Activated naive CD4-positive, alpha-beta T cell treated with anti-CD3 and anti-CD28 coated beads, Interleukin-2, amount 10 ng/mL, durations not matched to agents 7 days and 5 days (primary cell): ENCODE data around the gene FANCG.

ENCODE experiments used
- CTCF ChIA-PET: fragments of 350-600 bp; sonication (Branson Sonifier 250); formaldehyde crosslinking; loops from one replicate; lab custom pipeline; 2021; ENCODE audit warnings: antibody characterized with exemption; lab: Charles Lee
- DNase-seq: peaks from one replicate; pipeline ENCODE4 v3.0.0-alpha.2; 2020
- H3K27ac Mint-ChIP-seq: one replicate; pipeline ENCODE4 v1.8.0; 2021; ENCODE audit warnings: mild to moderate bottlenecking, moderate library complexity, mixed read lengths
- H3K27me3 Mint-ChIP-seq: one replicate; pipeline ENCODE4 v1.8.0; 2021; ENCODE audit warnings: mild to moderate bottlenecking, mixed read lengths
- H3K36me3 Mint-ChIP-seq: one replicate; pipeline ENCODE4 v1.8.0; 2021; ENCODE audit warnings: mixed read lengths
- H3K4me1 Mint-ChIP-seq: one replicate; pipeline ENCODE4 v1.8.0; 2021; ENCODE audit warnings: mixed read lengths
- H3K4me3 Mint-ChIP-seq: one replicate; pipeline ENCODE4 v1.8.0; 2021; ENCODE audit warnings: mild to moderate bottlenecking, moderate library complexity, mixed read lengths
- H3K9me3 Mint-ChIP-seq: one replicate; pipeline ENCODE4 v1.8.0; 2021; ENCODE audit warnings: mixed read lengths

FANCG gene

GRCh38 chr9:35108461-35108860, 28.7 kb upstream of the FANCG start:
- H3K4me3 Mint-ChIP-seq: no peak overlapping the region
- no peaks in the 10 kb centered on the region for H3K9me3 Mint-ChIP-seq
- DNase-seq: no peak
- H3K27me3 Mint-ChIP-seq: no peaks in the 10 kb centered on the region
- no peak overlapping the region for H3K27ac Mint-ChIP-seq
- H3K36me3 Mint-ChIP-seq: peaks cover 19% of the 10 kb centered on the region
- H3K4me1 Mint-ChIP-seq: peaks cover 44% of the 10 kb centered on the region
- CTCF ChIA-PET: no interaction called here

GRCh38 chr9:35107297-35108290, 27.9 kb upstream of the FANCG start:
- CTCF ChIA-PET: interaction anchor here (1.3 kb wide), 1 partner anchor 11 kb away, joined by 5 read pairs; the partner anchor contains the start of gene PIGO
- no peaks in the 10 kb centered on the region for H3K27me3 Mint-ChIP-seq
- DNase-seq: no peak

GRCh38 chr9:35106343-35106730, 26.6 kb upstream of the FANCG start:
- no peak for DNase-seq
- Mint-ChIP-seq H3K4me3 (no peak overlapping the region), H3K27ac (no peak overlapping the region), H3K4me1 (peaks cover 44% of the 10 kb centered on the region), H3K9me3 (no peaks in the 10 kb centered on the region), H3K27me3 (no peaks in the 10 kb centered on the region), H3K36me3 (peaks cover 21% of the 10 kb centered on the region)
- CTCF ChIA-PET: interaction anchor here (1.3 kb wide), 1 partner anchor 10 kb away, joined by 5 read pairs; the partner anchor contains the start of gene PIGO

More at GRCh38 chr9:35107297-35108290, 27.9 kb upstream of the FANCG start:
- Mint-ChIP-seq H3K4me1 (peaks cover 44% of the 10 kb centered on the region), H3K4me3 (no peak overlapping the region), H3K27ac (no peak overlapping the region), H3K36me3 (peaks cover 19% of the 10 kb centered on the region), H3K9me3 (no peaks in the 10 kb centered on the region)

GRCh38 chr9:35105571-35106342, 26.0 kb upstream of the FANCG start:
- CTCF ChIA-PET: interaction anchor here (1.3 to 1.5 kb wide), 2 partner anchors 9 to 207 kb away, joined by 5 read pairs; partner anchors contain the start of gene PIGO
- no peak for DNase-seq
- Mint-ChIP-seq H3K27ac (no peak overlapping the region), H3K4me3 (no peak overlapping the region), H3K4me1 (peaks cover 44% of the 10 kb centered on the region), H3K9me3 (no peaks in the 10 kb centered on the region), H3K27me3 (no peaks in the 10 kb centered on the region), H3K36me3 (peaks cover 26% of the 10 kb centered on the region)

- CTCF ChIA-PET: interaction anchor here (1.0 to 1.5 kb wide), 2 partner anchors 9 to 206 kb away, joined by 3 to 5 read pairs; no protein-coding TSS in a partner anchor
- peaks cover 33% of the 10 kb centered on the region for H3K36me3 Mint-ChIP-seq
- peaks cover 44% of the 10 kb centered on the region for H3K4me1 Mint-ChIP-seq
- no peak for DNase-seq
- no peak overlapping the region for H3K4me3 Mint-ChIP-seq
- no peaks in the 10 kb centered on the region for H3K9me3 Mint-ChIP-seq
- H3K27ac Mint-ChIP-seq: no peak overlapping the region
- H3K27me3 Mint-ChIP-seq: no peaks in the 10 kb centered on the region
Measured at GRCh38 chr9:35105126-35105525, 25.4 kb upstream of the FANCG start.

- Mint-ChIP-seq H3K27me3 (no peaks in the 10 kb centered on the region), H3K4me1 (peaks cover 43% of the 10 kb centered on the region), H3K27ac (no peak overlapping the region), H3K4me3 (no peak overlapping the region), H3K9me3 (no peaks in the 10 kb centered on the region), H3K36me3 (peaks cover 33% of the 10 kb centered on the region)
- CTCF ChIA-PET: interaction anchor here (1.0 to 1.5 kb wide), 2 partner anchors 9 to 206 kb away, joined by 3 to 5 read pairs; no protein-coding TSS in a partner anchor
- DNase-seq: no peak
Measured at GRCh38 chr9:35104586-35104985, 24.8 kb upstream of the FANCG start.

GRCh38 chr9:35103660-35104191, 24.0 kb upstream of the FANCG start:
- H3K4me3 Mint-ChIP-seq: peak overlapping the region; percentile 81
- DNase-seq: no peak
- peaks cover 37% of the 10 kb centered on the region for H3K36me3 Mint-ChIP-seq
- peaks cover 41% of the 10 kb centered on the region for H3K4me1 Mint-ChIP-seq
- CTCF ChIA-PET: interaction anchor here (0.7 to 1.5 kb wide), 7 partner anchors 10 to 205 kb away, joined by 3 to 6 read pairs (median 4); partner anchors contain the start of gene ATOSB
- no peaks in the 10 kb centered on the region for H3K9me3 Mint-ChIP-seq
- no peaks in the 10 kb centered on the region for H3K27me3 Mint-ChIP-seq
- H3K27ac Mint-ChIP-seq: peak overlapping the region; percentile 83

- Mint-ChIP-seq H3K27me3 (no peaks in the 10 kb centered on the region), H3K36me3 (peaks cover 37% of the 10 kb centered on the region), H3K4me1 (peaks cover 40% of the 10 kb centered on the region), H3K27ac (peak within 1 kb of the TSS; percentile 83), H3K4me3 (peak within 1 kb of the TSS; percentile 81), H3K9me3 (no peaks in the 10 kb centered on the region)
- CTCF ChIA-PET: interaction anchor here (0.7 to 1.5 kb wide), 6 partner anchors 11 to 205 kb away, joined by 3 to 6 read pairs (median 4); partner anchors contain the start of gene ATOSB
- DNase-seq: peak; percentile 96
Measured at GRCh38 chr9:35102769-35103659, 23.3 kb upstream of the FANCG start, which contains the start of gene STOML2. Gene STOML2 (minus strand): TSS chr9:35103131. CDS start chr9:35103094, 37 bp downstream.

- Mint-ChIP-seq H3K4me1 (peaks cover 45% of the 10 kb centered on the region), H3K36me3 (peaks cover 40% of the 10 kb centered on the region), H3K27ac (peak overlapping the region; percentile 83), H3K9me3 (no peaks in the 10 kb centered on the region), H3K4me3 (peak overlapping the region; percentile 81), H3K27me3 (no peaks in the 10 kb centered on the region)
- CTCF ChIA-PET: interaction anchor here (1.4 kb wide), 1 partner anchor 15 kb away, joined by 5 read pairs; no protein-coding TSS in a partner anchor
- DNase-seq: no peak
Measured at GRCh38 chr9:35102465-35102768, 22.7 kb upstream of the FANCG start.

- Mint-ChIP-seq H3K27ac (peak overlapping the region; percentile 76), H3K4me1 (peaks cover 63% of the 10 kb centered on the region), H3K36me3 (peaks cover 43% of the 10 kb centered on the region), H3K27me3 (no peaks in the 10 kb centered on the region), H3K4me3 (peak overlapping the region; percentile 14), H3K9me3 (no peaks in the 10 kb centered on the region)
- CTCF ChIA-PET: interaction anchor here (0.8 to 4.1 kb wide), 4 partner anchors 20 to 198 kb away, joined by 3 to 34 read pairs (median 18); partner anchors contain the start of gene FANCG
- no peak for DNase-seq
Measured at GRCh38 chr9:35097573-35097972, 17.8 kb upstream of the FANCG start.

- peak; percentile 92 for DNase-seq
- Mint-ChIP-seq H3K36me3 (peaks cover 44% of the 10 kb centered on the region), H3K4me1 (peaks cover 51% of the 10 kb centered on the region), H3K4me3 (peak within 1 kb of the TSS; percentile 81), H3K27me3 (no peaks in the 10 kb centered on the region), H3K27ac (peak within 1 kb of the TSS; percentile 92), H3K9me3 (no peaks in the 10 kb centered on the region)
- CTCF ChIA-PET: interaction anchor here (1.0 to 4.1 kb wide), 10 partner anchors 11 to 197 kb away, joined by 4 to 34 read pairs (median 7); partner anchors contain the start of genes FANCG and VCP
Measured at GRCh38 chr9:35096035-35096849, 16.5 kb upstream of the FANCG start, which contains the start of gene PIGO. Gene PIGO (minus strand): TSS chr9:35096591. CDS start chr9:35095565, 1,026 bp downstream.

- CTCF ChIA-PET: interaction anchor here (0.6 to 2.1 kb wide), 3 partner anchors 9 to 12 kb away, joined by 4 to 6 read pairs (median 5); partner anchors contain the start of gene FANCG
- Mint-ChIP-seq H3K4me3 (no peak overlapping the region), H3K27ac (no peak overlapping the region), H3K9me3 (no peaks in the 10 kb centered on the region), H3K4me1 (peaks cover 25% of the 10 kb centered on the region), H3K27me3 (no peaks in the 10 kb centered on the region), H3K36me3 (peaks cover 50% of the 10 kb centered on the region)
- no peak for DNase-seq
Measured at GRCh38 chr9:35091536-35091935, 11.8 kb upstream of the FANCG start.
